Ovary (tissue), 9 donors: ENCODE results near the gene POLR1G. TPM values are rescaled to one million over a fixed set of nuclear protein-coding genes. Genes with fewer than 3 reads are reported as not detected.

ENCODE experiments used
- DNase-seq, 5 donors: peaks; one replicate each; pipeline ENCODE4 v3.0.0-alpha.2; 2019 to 2020
- H3K27ac ChIP-seq, 2 donors: fragments of 200-600 bp; one replicate each; pipeline versions ENCODE4 v1.5.1 to v1.8.0; 2019 to 2022
- H3K27me3 ChIP-seq: fragments of 200-600 bp; one replicate; pipeline ENCODE4 v1.8.0; 2022
- H3K36me3 ChIP-seq: fragments of 200-600 bp; sonication (generic); one replicate; pipeline ENCODE4 v1.5.1; 2019
- H3K4me1 ChIP-seq: one replicate; pipeline ENCODE4 v1.8.1; 2013; ENCODE audit warnings: mild to moderate bottlenecking, moderate library complexity; ENCODE audit not compliant: insufficient read depth
- H3K4me3 ChIP-seq: fragments of 200-600 bp; sonication (generic); one replicate; pipeline ENCODE4 v1.5.1; 2017
- H3K9me3 ChIP-seq, 2 donors: fragments of 200-600 bp in 1 of 2; sonication (generic) in 1 of 2; one replicate each; pipeline versions ENCODE4 v1.5.1 to v1.8.1; 2013 to 2019; ENCODE audit warnings: mild to moderate bottlenecking in 1 of 2, moderate library complexity in 1 of 2
- CTCF ChIP-seq, 3 donors: fragments of 450-650 bp in 2 of 3; fragments of 200-600 bp in 1 of 3; IDR thresholded peaks; one replicate each; pipeline versions ENCODE4 v1.5.1 to v1.8.0; 2016 to 2022; ENCODE audit warnings: antibody characterized with exemption in 3 of 3, mild to moderate bottlenecking in 1 of 3
- EP300 ChIP-seq: sonication (generic); formaldehyde crosslinking; IDR thresholded peaks from one replicate; pipeline ENCODE4 v1.6.1; 2017; ENCODE audit warnings: antibody characterized with exemption
- POLR2A ChIP-seq: fragments of 450-650 bp; IDR thresholded peaks from one replicate; pipeline ENCODE4 v1.6.1; 2017; ENCODE audit warnings: antibody characterized with exemption, mild to moderate bottlenecking, moderate library complexity
- WGBS, 3 donors: extraction: QIAGEN DNeasy Blood & Tissue Kit in 1 of 3; methylation state at CpG; one replicate each; pipeline versions ENCODE4 v1.1.5 to v1.1.7; 2013 to 2017; 5-methylcytosine and 5-hydroxymethylcytosine counted together
- intact Hi-C, 4 donors: fragments of 100-400 bp; cut with DNase I; formaldehyde crosslinking; loops; one replicate each; pipeline versions ENCODE4 v1.11.0 to v1.15.1; 2022 to 2023
- polyA plus RNA-seq, 2 donors: library from polyadenylated mRNA; stranded (reverse); fragments of 200-250 nt in 1 of 2; fragments of 350-450 nt in 1 of 2; fragmentation: Illumina TruSeq in 1 of 2; extraction: RNeasy Lipid Tissue Mini Kit (QIAGEN cat#74804) in 1 of 2; gene quantifications; one replicate each; pipeline ENCODE4 v1.2.3, GENCODE V29; 2013 to 2014
- total RNA-seq, 7 donors: library from RNA; depleted of rRNA in 2 of 7; stranded (reverse); fragments of >200 nt in 2 of 7; fragmentation: NEBNext Ultra II Directional in 3 of 7; extraction: Animal tissue kit (Norgen Biotek cat#: 25700) in 3 of 7; gene quantifications; one replicate each; pipeline versions ENCODE4 v1.1.0 to v1.2.4, GENCODE V29; 2016 to 2023
- donor health status: DM: no; HTN: no; CAD: no; lungs with moderate emphysema.
- donor health status: DM: no; HTN: no; CAD: no.
- donor health status: Bipolar disorder and iron deficiency.
- donor health status: DM: yes; HTN: yes; CAD: no.
- donor health status: DM: no; HTN: no; CAD: no.
- donor health status: DM: yes; HTN: yes; CAD: no.

The POLR1G gene
- total and polyA plus RNA-seq, 9 donors = 1.5 to 8.5 (median 5.4) TPM

- TF ChIP-seq CTCF (IDR thresholded peaks at IDR 0.05) = no peak
- TF ChIP-seq EP300 = no peak
- no peak for TF ChIP-seq POLR2A
- Histone ChIP-seq H3K27me3 (no peaks in the 10 kb centered on the region), H3K27ac (peak overlapping the region; percentile 96 to 98), H3K9me3 (no peaks in the 10 kb centered on the region), H3K36me3 (no peaks in the 10 kb centered on the region), H3K4me3 (no peak overlapping the region), H3K4me1 (peaks cover 9% of the 10 kb centered on the region)
- intact Hi-C loops = loop anchor here in 2 of 4 donors (1.0 to 2.0 kb wide), 3 partner anchors 18 to 38 kb away; partner anchors contain the start of gene ERCC1 (in 1 of the 2)
- DNase-seq = no peak
- 83 to 87% (median 85%) methylated on average over 9 of the region's 9 CpGs for WGBS, 3 donors
These were observed 34.6 kb downstream of the POLR1G start for GRCh38 chr19:45440873-45441654.

- no peak for DNase-seq
- Histone ChIP-seq H3K27ac (peak overlapping the region; percentile 71 to 87), H3K4me1 (peaks cover 9% of the 10 kb centered on the region), H3K36me3 (no peaks in the 10 kb centered on the region), H3K4me3 (no peak overlapping the region), H3K27me3 (no peaks in the 10 kb centered on the region), H3K9me3 (no peaks in the 10 kb centered on the region)
- intact Hi-C loops = no loop called here
- WGBS, 3 donors = 78 to 87% (median 79%) methylated on average over 2 of the region's 2 CpGs
- TF ChIP-seq EP300 = no peak
- TF ChIP-seq POLR2A = no peak
- no peak for TF ChIP-seq CTCF (IDR thresholded peaks at IDR 0.05)
These were observed 35.9 kb downstream of the POLR1G start for GRCh38 chr19:45442408-45442777.

- peak overlapping the region; percentile 55 for H3K4me3 ChIP-seq
- H3K36me3 ChIP-seq = no peaks in the 10 kb centered on the region
- peaks cover 9% of the 10 kb centered on the region for H3K4me1 ChIP-seq
- 17 to 26% (median 17%) methylated on average over 15 of the region's 15 CpGs for WGBS, 3 donors
- H3K9me3 ChIP-seq = no peaks in the 10 kb centered on the region
- H3K27ac ChIP-seq = peak overlapping the region; percentile 71 to 87
- peak in 2 of 5 donors; percentile 52 to 69 for DNase-seq
- no peaks in the 10 kb centered on the region for H3K27me3 ChIP-seq
- TF ChIP-seq EP300 (peak; percentile 18), POLR2A (no peak), CTCF (IDR thresholded peaks at IDR 0.05) (no peak)
- intact Hi-C loops = no loop called here
These were observed 36.5 kb downstream of the POLR1G start for GRCh38 chr19:45442778-45443461.

GRCh38 chr19:45443462-45444317 lies 37.2 kb downstream of the POLR1G start:
- Histone ChIP-seq H3K27me3 (no peaks in the 10 kb centered on the region), H3K4me1 (peaks cover 9% of the 10 kb centered on the region), H3K36me3 (no peaks in the 10 kb centered on the region), H3K9me3 (no peaks in the 10 kb centered on the region), H3K27ac (peak overlapping the region; percentile 80 to 87), H3K4me3 (peak overlapping the region; percentile 55)
- 0 to 1% (median 0%) methylated on average over 46 to 49 of the region's 49 CpGs for WGBS, 3 donors
- intact Hi-C loops = no loop called here
- peak; percentile 95 to 99 (median 97) for DNase-seq
- TF ChIP-seq POLR2A (peak; percentile 93), CTCF (IDR thresholded peaks at IDR 0.05) (no peak), EP300 (peak; percentile 83)
